Measurements from ENCODE around the gene PTPRR.

Gene PTPRR

DNA sequence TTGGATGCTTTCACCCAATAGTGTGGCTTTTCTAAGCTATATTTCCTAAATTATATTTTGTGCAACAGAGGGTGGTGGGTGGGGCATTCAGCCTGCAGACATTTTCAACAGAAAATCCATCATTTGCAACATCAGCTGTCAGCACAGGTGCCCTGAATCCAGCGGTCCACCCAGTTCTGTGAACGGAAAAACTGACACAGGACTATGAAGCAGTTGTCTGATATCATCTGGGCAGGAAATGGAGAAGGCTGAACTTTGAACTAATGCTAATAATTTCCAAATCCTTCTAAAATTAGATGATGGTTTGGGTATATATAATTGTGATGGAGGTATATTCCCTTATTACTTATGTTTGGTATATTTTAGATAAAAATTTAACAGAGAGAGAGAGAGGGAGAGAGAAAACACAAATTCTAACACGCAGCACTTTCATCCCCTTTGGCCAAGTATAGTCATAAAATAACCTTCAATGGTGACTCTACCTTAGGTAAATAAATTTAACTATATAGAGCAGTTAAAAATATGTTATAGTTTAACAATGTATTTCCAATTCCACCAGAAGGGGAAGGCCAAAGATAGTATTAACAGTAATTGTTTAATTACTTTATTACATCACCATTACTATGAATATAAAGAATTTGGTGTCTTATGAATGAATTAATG lies 225.0 kb downstream of the PTPRR start:
- DNase-seq (ENCODE audit: low read depth) = no peak

GRCh38 chr12:70692681-70693288 lies 227.8 kb downstream of the PTPRR start:
- DNase-seq (ENCODE audit: low read depth) = no peak

DNA sequence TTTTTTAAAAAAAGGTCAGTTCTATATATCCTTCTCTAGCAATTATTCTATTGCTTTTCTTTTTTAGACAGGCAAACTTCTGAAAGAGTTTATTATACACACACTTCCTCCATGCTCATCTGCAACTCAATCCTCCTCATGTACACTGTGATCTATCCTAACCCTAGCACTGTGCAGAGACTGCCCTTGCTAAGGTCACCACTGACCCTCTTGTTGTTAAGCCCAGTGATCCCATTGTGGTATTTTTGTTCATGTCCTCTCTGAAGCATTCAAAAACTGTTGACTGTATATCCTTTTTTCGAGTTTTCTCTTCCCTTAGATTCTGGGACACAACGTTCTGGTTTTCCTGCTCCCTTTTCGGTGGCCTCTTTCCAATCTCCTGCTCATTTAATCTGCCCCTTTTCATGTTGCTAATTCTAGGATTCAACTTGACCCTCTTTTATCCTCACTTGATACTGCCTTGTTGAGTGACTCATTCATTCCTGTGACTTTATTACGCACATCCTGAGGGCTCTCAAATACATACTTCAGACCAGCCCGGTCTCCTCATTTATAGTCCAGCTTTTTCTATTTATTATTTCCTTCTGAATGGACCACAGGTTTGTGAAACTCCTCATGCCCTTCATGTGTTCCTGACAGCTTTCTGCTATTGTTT lies 229.4 kb downstream of the PTPRR start:
- DNase-seq (ENCODE audit: low read depth) = no peak

GRCh38 chr12:70686907-70687306 lies 233.6 kb downstream of the PTPRR start:
- no peak for DNase-seq (ENCODE audit: low read depth)

DNA sequence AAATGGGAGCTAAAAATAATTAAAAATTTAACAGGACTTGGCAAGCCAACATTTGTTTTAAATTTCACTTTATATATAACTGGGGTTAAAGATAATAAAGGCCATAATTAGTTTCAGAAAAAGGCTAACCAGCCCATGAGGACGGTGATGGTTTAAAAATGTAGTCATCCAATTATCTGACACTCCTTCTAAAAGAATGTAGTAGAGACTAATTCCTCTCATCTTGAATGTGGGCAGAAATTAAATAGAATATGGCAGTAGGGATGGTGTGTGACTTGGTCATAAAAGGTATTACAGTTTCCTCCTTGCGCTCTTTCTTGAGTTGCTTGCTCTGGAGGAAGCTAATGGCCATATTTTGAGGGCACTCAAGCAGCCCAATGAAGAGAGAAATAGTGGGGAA lies 234.2 kb downstream of the PTPRR start:
- no peak for DNase-seq (ENCODE audit: low read depth)

GRCh38 chr12:70683976-70684375 lies 236.6 kb downstream of the PTPRR start:
- no peak for DNase-seq (ENCODE audit: low read depth)

DNA sequence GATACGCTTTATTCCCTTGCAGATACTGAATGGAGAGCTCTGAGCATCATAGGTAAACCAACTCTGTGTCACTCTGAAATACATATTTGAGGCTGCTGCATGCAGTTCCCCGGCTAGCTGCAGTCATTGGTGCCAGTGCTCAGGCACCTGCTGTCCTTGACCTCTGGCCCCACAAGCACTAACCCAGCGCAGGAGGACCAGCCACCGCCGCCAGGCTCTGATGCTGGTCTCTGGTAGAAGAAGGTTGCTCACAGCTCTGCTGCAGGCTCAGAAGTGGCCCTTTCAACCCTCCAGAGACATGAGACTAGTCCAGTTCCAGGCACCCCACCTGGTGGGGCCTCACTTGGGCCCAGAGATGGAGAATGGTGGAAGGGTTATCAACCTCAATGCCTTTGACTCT lies 248.8 kb downstream of the PTPRR start:
- no peak for DNase-seq (ENCODE audit: low read depth)

DNA sequence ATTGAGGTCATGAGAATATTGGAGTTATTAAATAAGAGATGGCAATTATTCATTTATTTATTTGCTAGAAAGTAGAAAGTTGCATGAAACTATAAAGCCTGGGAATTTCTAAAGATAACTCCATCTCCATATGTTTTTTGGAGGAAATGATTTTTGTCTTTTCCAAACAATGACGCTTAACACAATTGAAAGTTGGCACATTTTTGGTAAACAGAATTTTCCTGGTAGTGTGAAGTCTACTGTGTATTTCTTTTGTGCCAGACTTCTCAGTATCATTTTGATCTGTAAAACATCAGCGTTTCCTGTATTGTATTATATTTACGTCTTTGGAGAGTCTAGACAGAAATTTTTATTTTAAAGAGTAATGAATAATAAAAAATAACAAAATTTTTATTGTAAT lies 249.6 kb downstream of the PTPRR start:
- no peak for DNase-seq (ENCODE audit: low read depth)

GRCh38 chr12:70667253-70667652 lies 253.3 kb downstream of the PTPRR start:
- DNase-seq (ENCODE audit: low read depth) = no peak

GRCh38 chr12:70666364-70666763 lies 254.2 kb downstream of the PTPRR start:
- DNase-seq (ENCODE audit: low read depth) = no peak

- DNase-seq (ENCODE audit: low read depth) = no peak
Observed at GRCh38 chr12:70664465-70664881, 256.1 kb downstream of the PTPRR start.

DNA sequence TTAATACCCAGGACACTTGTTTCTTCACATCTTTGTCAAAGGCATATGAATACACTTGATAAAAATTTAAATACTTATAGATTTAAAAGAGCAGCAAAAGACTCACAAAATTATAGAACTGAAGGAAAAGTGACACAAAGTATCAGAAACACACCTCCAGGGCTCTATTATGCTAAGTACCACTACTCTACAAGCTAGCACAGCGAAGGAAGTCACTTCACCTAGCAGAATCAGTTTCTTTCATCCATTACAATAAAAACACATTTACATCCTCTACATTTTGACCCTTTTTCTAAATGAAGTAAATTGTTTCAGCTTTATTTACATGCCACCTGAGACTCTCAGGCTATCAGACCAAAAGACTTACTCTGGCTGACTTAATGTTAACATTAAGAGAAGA lies 256.7 kb downstream of the PTPRR start:
- DNase-seq (ENCODE audit: low read depth) = no peak

- no peak for DNase-seq (ENCODE audit: low read depth)
Observed at GRCh38 chr12:70661466-70662161, 258.9 kb downstream of the PTPRR start.

DNA sequence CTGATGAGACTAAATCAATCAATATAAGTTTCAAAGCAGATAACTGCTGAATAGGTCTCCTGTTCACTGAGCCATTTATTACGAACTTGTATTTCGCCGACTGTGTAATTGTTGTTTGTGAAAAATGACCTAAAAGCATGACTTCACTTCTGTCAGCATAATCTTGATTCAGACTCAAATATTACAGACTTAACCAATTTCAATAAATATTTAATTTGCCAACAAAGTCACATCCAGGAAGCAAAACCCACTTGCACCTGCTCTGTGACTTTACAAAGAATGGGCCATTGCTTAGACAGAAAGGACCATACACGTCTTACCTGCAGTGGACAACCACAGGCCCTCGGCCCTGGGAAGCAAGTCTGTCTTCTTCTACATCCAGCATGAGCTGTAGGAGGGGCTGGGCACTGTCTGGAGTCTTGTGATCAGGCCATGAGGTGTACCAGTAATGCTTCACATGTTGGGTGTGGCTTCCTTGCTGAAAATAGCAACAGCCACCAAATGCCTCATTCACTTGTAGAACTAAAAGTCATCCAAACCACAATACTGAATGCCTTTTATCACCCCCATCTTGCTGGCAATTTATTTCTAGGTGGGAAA lies 259.8 kb downstream of the PTPRR start:
- no peak for DNase-seq (ENCODE audit: low read depth)

- no peak for DNase-seq (ENCODE audit: low read depth)
Observed at GRCh38 chr12:70660002-70660604, 260.4 kb downstream of the PTPRR start.

DNA sequence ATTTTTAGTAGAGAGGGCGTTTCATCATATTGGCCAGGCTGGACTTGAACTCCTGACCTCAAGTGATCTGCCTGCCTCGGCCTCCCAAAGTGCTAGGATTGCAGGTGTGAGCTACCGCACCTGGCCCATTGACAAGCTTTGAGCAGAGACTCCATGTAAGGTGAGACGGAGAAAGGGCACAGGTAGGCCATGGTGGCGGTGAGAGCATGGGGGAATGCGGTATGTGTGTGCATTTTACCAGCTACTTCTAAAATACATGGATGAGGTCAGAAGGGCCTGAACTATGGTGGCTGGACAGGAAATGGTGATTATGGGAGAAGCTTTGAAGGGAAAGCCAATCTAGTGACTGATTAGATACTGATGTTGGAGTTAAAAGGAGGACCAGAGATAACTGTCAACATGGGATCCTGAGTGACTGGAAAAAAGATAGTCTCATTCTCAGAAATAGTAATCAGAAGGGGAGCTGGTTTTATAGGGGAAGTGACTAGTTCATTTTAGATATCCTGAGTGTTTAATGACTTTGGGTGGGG lies 261.4 kb downstream of the PTPRR start:
- DNase-seq (ENCODE audit: low read depth) = no peak

GRCh38 chr12:70657616-70658286 lies 262.8 kb downstream of the PTPRR start:
- no peak for DNase-seq (ENCODE audit: low read depth)

- DNase-seq (ENCODE audit: low read depth) = no peak
Observed at GRCh38 chr12:70652451-70652850, 268.1 kb downstream of the PTPRR start.

GRCh38 chr12:70648831-70649230 lies 271.7 kb downstream of the PTPRR start:
- DNase-seq (ENCODE audit: low read depth) = no peak

- DNase-seq (ENCODE audit: low read depth) = no peak
Observed at GRCh38 chr12:70648191-70648590, 272.3 kb downstream of the PTPRR start.

DNA sequence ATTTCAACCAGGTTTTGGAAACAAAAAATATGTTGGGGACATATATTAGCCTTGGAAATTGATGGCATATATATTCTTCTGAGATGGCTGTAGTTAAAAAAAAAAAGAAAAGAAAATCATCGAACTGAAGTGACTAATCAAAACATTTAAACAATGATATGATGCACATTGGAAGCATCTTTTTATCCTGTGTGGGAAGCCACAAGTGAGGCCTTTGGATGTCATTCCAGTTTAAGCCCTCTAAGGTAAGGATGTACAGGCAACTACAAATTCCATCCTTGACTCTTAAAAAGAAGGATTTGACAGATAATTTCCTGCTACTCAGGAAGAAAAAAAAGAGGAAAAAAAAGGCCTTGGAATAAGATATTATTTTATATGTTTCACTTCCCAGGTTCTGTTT lies 273.7 kb downstream of the PTPRR start:
- DNase-seq (ENCODE audit: low read depth) = no peak

Measured in stimulated activated CD8-positive, alpha-beta memory T cell treated with anti-CD3 and anti-CD28 coated beads, Interleukin-15, amount 100 ng/mL, for 24 hours (primary cell).